ENCODE data around the gene CSNK1G1.

DNA sequence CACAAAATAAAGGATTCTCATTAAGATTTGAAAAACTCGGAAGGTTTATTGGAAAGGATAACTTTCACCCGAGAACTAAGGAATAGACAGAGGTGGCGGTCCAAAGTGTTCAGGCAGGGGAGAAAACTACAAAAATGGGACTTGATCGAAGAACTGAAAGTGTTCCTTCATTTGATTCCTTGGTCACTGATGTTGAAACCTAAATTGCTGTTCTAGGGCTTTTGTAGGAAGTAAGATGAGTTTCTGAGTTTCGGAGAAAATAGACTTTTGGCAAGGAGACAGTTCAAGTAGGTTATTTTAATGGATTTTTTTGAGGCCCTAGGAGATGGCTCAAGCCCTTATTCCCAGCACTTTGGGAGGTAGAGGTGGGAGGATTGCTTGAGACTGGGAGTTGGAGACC is 33.1 kb upstream of the CSNK1G1 start:
- no peak for TF ChIP-seq EZH2 (optimal IDR thresholded peaks at IDR 0.05; ENCODE audit: low read depth, low read length)
- TF ChIP-seq, protein P1, sequence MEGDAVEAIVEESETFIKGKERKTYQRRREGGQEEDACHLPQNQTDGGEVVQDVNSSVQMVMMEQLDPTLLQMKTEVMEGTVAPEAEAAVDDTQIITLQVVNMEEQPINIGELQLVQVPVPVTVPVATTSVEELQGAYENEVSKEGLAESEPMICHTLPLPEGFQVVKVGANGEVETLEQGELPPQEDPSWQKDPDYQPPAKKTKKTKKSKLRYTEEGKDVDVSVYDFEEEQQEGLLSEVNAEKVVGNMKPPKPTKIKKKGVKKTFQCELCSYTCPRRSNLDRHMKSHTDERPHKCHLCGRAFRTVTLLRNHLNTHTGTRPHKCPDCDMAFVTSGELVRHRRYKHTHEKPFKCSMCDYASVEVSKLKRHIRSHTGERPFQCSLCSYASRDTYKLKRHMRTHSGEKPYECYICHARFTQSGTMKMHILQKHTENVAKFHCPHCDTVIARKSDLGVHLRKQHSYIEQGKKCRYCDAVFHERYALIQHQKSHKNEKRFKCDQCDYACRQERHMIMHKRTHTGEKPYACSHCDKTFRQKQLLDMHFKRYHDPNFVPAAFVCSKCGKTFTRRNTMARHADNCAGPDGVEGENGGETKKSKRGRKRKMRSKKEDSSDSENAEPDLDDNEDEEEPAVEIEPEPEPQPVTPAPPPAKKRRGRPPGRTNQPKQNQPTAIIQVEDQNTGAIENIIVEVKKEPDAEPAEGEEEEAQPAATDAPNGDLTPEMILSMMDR (IDR thresholded peaks at IDR 0.05; ENCODE audit: low read length): no peak
- TF ChIP-seq EZH2phosphoT487 (IDR thresholded peaks at IDR 0.05; ENCODE audit: low read length): no peak
